ENCODE data around the gene SLC25A15. TPM values are rescaled to one million over a fixed set of nuclear protein-coding genes. Genes with fewer than 3 reads are reported as not detected.
"Not testable (repeated sequence)": the region's sequence is repeated elsewhere in the genome, so short reads cannot be mapped to it uniquely, and the experiment has no call there.

The SLC25A15 gene
- total RNA-seq, 1 donor from 2014 or later = 9.0 TPM

- no peak for DNase-seq
These were observed 7.7 kb upstream of the SLC25A15 start for GRCh38 chr13:40781717-40782116.

DNA sequence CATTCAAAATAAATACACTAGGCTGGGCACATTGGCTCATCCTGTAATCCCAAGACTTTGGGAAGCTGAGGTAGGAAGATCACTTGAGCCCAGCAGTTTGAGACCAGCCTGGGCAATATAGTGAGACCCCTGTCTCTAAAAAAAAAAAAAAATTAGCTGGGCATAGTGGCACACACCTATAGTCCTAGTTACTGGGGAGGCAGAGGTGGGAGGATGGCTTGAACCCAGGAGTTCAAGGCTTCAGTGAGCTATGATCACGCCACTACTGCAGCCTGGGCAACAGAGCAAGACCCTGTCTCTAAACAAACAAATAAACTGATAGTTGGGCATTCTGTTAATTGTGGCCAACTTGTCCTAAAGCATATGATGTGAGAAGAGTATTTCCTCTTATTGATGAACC is 6.4 kb upstream of the SLC25A15 start:
- DNase-seq = not testable (repeated sequence)

GRCh38 chr13:40784540-40784939 is 4.9 kb upstream of the SLC25A15 start:
- DNase-seq = no peak

DNA sequence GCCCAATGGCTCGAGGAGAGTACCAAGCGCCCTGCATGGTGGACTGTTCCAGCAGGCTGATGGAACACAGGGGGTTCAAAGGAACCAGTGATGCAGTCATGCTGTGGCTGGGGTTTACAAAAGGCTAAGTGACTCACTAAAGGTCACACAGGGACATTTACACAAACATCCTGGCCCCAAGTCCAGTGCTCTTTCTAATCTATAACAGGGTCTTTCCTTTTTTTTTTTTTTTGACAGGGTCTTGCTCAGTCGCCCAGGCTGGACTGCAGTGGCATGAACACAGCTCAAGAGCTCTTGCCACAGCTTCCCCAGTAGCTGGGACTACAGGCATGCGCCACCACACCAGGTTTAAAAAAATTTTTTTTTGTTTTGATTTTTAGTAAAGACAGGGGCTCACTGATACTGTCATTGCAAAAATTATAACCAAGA is 2.8 kb upstream of the SLC25A15 start:
- DNase-seq = no peak

DNA sequence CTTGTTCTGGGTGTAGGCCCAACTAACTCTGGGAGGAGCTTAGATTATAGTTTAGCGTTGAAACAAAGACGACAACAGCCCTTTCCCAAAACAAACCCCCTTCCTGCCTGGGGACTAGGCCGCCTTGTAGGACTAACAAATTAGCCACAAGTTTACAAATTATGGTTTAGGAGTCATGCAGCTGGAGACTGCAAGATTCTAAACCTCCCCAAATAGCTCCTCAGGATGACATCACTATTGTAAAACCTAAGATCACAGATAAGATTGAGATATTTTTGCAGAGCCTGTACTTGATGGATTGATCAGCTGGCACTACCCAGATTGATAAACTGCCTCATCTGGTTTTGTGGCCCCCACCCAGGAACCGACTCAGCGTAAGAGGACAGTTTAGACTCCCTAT is 2.3 kb upstream of the SLC25A15 start:
- DNase-seq = no peak

DNA sequence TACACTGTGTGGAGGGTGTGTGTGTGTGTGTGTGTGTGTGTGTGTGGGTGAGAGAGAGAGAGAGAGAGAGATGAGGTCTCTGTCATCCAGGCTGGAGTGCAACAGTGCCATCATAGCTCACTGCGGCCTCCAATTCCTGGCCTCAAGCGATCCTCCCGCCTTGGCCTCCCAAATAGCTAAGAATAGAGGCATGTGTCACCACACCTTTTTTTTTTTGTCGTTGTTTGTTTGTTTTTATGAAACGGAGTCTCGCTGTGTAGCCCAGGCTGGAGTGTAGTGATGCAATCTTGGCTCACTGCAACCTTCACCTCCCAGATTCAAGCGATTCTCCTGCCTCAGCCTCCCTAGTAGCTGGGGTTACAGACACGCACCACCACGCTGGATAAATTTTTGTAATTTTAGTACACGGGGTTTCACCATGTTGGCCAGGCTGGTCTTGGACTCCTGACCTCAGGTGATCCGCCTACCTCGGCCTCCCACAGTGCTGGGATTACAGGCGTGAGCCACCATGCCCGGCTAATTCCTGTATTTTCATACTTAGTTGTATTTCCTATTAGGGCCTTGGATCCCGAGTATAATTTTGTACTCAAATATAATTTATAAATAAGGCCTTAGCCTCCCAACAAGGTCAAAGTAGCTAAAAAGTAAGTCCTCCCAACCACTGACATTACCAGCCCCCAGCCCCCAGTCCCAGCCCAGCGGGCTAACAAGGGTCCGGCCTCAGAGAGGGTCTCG is 704 bp upstream of the SLC25A15 start:
- not testable (repeated sequence) for DNase-seq

- no peak for DNase-seq
These were observed 774 bp downstream of the SLC25A15 start for GRCh38 chr13:40790154-40790616.

DNA sequence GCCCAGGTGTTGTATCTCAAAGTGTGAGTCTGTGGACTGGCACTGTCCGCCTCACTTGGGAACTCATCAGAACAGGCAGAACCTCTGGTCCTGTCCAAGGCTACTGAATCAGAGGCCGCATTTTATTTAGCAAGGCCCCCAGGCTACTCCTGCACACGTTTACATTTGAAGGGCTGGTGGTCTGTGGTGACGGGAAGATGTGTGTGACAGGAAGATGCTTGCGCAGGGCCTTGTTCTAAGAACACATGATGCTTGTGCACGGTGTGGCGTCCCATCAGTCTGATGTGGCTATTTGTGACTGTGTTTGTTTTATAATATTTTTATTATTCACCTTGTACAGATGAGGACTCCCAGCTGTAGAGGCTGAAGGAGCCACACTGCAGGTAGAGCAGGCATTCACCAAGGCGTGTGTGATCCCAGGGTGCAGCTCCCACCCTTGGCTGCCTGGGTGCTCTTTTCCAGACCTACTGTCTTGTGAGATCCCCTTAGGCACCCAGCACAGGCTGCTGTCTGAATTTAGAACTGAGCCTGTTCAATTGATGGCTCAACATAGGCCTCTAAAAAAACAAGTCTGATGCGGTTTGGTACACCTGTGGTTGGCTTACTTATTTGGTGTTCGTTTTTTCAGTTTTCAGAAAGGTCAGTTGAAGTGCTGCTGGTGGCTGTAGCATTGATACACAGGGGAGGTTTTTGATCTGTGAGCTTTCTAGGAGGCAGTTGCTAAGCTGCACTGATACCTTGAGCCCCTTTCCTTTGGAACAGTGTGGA is 3.1 kb downstream of the SLC25A15 start:
- no peak for DNase-seq

DNA sequence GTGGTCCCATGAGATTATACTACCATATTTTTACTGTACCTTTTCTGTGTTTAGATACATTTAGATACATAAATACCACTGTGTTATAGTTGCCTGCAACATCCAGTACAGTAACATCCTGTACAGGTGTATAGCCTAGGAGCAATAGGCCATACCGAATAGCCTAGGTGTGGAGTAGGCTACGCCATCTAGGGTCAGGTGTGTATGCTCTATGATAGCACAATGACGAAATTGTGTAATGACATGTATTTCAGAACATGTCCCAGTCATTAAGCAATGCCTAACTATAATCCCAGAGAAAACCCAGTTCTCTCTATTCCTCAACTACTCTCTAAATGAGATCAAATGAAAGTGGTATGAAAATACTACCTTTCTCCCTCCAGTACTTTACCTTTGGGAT is 3.9 kb downstream of the SLC25A15 start:
- no peak for DNase-seq

- no peak for DNase-seq
These were observed 5.3 kb downstream of the SLC25A15 start for GRCh38 chr13:40794414-40795368.

DNA sequence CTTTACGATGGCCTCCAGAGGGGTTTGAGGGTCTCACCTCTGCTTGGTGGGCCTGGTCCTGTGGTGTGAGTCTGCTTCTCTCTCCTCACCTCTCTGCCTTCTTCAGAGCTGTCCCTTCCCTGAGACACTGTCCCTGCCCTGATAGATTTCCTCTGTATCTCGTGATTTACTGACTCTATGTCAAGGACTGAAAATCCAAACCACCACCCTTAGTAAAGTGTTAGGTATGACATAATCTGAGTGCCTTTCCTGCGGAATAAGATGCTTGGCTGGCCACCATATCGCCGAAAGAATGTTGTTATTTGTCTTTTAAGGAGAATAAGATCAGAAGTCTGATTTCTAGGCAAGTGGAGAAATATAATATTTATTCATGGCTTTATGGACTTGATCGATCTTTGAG is 7.2 kb downstream of the SLC25A15 start:
- DNase-seq = no peak

DNA sequence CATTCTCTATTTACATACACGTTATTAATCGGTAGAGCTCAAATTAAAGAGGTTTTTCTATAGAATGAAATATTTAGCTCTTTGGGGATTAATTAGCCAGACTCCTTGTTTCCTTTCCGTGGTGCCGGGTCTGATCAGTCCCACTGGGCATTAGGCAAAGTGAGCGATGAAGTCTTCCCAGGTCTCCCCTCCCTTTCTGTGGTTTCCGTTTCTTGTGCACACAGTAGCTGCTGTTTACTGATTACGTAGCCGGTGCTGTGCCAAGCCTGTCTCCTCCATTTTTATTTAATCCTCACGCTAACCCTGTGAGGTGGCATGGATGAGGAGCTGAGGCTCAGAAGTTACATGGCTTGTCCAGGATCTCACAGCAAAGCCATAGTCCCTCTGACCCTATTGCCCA is 9.0 kb downstream of the SLC25A15 start:
- no peak for DNase-seq

DNA sequence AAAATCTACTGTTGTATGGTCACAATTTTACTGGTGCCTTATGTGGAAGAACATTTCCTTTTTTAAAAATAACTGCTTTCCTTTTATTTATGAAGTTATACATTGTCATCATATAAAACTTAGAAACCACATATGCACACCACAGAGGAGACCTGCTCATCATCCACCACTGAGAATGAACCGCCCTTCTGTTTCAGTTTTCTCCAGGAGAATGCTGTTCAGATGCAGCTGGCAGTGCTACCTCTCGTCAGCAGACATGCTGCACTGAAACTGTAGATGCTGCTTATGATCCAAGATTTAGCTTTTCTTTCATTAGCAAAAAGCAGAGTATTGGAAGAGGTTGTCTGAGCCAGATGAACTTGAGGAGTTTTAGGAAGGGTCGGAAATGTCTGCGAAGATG is 10.1 kb downstream of the SLC25A15 start:
- DNase-seq = no peak

GRCh38 chr13:40800559-40800958 is 11.1 kb downstream of the SLC25A15 start:
- DNase-seq = no peak

GRCh38 chr13:40801255-40802217 is 12.1 kb downstream of the SLC25A15 start:
- DNase-seq = no peak

DNA sequence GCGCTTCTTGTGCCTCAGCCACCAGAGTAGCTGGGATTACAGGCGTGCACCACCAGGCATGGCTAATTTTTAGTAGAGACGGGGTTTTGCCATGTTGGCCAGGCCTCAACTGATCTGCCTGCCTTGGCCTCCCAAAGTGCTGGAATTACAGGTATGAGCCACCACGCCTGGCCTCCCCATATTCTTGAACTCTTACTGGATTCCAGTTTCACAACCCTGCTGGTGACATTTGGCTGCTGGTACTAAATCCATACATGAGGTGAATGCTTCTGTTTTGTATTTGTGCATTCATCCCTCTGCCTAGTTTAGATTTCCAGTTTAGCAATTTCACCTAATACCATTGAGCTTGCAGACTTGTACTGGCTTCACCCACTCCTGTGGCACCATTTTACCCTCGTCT is 13.9 kb downstream of the SLC25A15 start:
- no peak for DNase-seq

- DNase-seq = no peak
These were observed 16.8 kb downstream of the SLC25A15 start for GRCh38 chr13:40806241-40806640.

DNA sequence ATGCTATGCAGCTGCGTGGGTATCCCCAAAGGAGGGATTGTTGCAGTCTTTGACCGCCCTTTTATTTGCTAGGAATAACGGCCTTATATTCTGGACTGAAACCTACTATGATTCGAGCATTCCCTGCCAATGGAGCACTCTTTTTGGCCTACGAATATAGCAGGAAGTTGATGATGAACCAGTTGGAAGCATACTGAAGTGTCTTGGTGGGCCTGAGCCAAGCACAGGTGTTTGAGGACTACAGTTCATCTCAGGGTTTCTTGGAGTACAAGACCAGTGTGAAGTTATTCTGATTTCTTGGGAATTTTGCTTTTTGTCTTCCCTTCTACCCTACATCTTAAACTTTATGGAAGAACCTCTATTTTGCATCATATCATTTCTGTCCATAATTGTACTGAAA is 20.1 kb downstream of the SLC25A15 start:
- no peak for DNase-seq

DNA sequence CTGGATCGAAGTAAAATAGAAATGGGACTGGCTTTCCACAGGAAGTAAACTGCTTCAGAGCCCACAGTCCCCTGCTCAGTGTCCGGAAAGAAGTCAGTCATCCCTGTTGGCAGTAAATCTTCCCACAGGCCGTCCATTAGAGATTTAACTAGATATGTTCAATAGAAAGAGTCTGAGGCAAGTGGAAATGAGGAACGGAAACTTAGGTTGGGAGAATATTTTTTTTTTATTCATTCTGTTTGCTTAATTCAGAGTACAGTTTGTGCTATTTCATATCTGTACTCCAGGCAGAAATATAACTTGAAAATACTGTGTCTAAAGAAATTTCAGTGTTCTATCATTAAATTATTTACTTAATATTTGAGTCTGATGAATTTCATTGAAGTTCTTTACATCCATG is 22.7 kb downstream of the SLC25A15 start:
- no peak for DNase-seq

DNA sequence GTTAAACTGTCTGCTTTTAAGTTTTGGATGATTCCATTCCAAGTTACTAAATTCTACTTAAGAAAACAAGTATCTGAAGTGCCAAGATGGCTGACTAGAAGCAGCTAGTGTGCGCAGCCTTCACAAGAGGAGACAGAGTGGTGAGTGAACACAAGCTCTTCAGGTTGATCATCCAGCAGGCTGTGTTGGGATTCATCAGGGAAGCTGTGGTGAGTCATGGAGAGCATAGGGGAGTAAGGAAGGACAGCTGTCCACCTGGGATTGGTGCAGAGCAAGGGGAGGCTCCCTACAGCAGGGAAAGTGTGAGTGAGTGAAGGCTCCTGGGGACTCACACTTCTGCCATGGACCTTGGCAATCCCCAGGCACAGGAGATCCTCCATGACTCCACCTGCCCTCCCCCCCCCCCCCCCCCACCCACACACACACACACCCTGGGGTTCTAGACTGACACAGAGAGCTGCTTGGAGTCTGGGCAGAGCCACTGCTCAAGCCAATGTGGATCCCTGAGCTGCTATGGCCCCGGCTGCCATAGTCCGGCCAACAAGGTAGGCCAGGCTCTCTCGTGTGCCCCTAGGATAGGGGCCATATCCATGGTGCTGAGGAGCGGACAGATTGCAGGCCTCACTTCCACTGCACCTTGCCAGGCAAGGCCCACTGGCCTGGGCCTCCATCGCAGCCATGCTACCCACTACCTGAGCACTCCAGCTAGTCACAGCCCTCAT is 23.5 kb downstream of the SLC25A15 start:
- DNase-seq = no peak

Measured in skin of body (tissue), 2 donors.